Measurements from ENCODE around the gene SLC29A1.

DNA sequence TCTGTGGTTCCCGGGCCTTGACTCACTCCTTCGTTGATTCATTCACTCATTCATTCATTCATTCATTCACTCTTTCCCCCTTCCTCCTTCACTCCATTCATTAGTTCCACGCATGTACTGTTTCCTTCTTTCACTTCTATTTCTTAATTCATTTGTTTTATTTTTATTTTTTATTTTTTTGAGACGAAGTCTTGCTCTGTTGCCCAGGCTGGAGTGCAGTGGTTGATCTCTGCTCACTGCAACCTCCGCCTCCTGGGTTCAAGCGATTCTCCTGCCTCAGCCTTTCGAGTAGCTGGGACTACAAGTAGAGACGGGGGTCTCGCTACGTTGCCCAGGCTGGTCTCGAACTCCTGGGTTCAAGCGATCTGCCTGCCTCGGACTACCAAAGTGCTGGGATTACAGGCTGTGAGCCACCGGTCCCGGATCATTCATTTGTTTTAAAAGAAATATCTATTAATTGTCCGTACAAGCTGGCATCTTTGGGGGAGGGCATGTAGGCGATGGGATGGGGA lies 42.4 kb downstream of the SLC29A1 start:
- no peak for TF ChIP-seq POLR2A (IDR thresholded peaks at IDR 0.05)
- TF ChIP-seq, protein P1, sequence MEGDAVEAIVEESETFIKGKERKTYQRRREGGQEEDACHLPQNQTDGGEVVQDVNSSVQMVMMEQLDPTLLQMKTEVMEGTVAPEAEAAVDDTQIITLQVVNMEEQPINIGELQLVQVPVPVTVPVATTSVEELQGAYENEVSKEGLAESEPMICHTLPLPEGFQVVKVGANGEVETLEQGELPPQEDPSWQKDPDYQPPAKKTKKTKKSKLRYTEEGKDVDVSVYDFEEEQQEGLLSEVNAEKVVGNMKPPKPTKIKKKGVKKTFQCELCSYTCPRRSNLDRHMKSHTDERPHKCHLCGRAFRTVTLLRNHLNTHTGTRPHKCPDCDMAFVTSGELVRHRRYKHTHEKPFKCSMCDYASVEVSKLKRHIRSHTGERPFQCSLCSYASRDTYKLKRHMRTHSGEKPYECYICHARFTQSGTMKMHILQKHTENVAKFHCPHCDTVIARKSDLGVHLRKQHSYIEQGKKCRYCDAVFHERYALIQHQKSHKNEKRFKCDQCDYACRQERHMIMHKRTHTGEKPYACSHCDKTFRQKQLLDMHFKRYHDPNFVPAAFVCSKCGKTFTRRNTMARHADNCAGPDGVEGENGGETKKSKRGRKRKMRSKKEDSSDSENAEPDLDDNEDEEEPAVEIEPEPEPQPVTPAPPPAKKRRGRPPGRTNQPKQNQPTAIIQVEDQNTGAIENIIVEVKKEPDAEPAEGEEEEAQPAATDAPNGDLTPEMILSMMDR (IDR thresholded peaks at IDR 0.05), result no peak
